DMS 273 (cell line): Measurements from ENCODE around the gene TRAPPC8.
"Not testable (repeated sequence)": the region's sequence is repeated elsewhere in the genome, so short reads cannot be mapped to it uniquely, and the experiment has no call there.

Source experiments
- DNase-seq: peaks from one replicate; lab custom pipeline; 2025; ENCODE audit not compliant: unreplicated experiment; lab: John Stamatoyannopoulos, UW

Gene TRAPPC8

DNA sequence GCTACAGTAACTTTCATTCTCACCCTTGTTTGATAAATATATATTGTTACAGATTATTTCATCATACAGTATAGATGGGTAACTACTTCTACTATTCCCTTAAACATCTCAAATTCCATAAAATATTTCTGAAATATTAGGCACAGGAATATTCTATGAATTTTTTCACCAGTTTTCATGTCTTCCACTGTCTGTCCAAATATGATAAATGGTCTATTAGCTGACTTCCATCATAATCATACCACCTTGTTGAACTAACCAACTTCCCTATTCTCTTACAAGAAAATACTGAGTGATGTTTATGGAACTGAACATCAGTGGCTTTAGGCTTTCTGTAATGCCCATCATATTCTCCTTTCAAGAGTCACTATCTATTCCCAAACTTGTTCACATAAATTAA lies 82.4 kb downstream of the TRAPPC8 start:
- no peak for DNase-seq

DNA sequence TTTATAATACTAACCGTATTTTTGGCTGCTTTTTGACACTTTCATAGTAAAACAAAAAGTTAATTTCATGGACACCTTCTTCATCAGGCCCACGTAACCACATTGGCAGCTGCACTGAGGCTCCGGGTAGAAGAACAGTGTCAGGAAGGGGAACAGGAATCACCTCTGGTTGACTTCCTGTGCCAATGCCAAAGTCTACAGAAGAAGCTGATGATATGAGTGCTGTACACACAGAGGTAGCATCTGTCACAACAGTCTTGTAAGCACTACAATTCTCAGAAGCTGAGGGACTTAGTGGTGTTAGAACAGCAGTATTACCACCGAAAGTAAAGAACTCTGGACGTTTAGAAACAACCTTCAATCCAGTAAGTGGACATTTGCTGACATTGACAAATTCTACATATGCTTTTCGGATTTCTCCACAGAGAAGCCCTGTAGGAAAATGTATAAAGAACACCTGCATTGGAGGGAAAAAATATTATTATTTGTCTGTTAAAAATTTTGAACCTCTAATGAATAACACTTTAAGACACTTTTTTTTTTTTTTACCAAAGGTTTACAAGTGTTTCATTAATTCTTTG lies 85.3 kb downstream of the TRAPPC8 start:
- no peak for DNase-seq

DNA sequence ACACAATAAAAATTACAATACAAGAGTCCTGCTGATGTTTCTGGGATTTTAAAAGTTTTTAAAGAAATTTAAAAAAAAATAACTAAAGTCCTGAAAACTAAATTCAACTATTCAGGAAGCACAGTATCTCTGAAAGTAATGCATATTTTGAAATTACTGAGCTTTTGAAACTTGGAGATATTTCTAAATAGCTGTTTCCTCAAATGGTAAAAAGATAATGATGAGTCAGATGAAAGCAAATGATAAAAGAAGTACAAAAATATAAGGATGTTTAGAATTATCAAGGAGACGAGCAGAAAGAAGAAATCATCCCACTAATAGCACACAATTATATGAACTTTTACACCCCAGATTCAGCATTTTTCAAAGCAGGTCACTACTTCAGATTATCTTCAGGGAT lies 92.1 kb downstream of the TRAPPC8 start:
- DNase-seq, result no peak

DNA sequence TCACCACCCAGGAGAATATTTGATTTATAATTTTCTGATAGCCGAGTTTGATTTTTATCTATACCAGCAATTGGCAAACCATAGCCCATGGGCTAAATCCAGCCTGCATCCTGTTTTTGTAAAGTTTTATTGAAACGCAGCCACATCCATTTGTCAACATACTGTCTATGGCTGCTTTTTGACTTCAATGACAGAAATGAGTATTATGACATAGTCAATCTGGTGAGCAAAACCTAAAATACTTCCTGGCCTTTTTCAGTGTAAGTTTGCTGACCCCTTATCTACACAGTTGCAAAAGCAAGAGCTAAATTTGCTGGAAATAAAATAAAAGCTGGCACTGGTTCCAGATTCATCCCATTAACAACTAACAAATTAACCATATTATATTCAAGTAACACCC lies 102.4 kb downstream of the TRAPPC8 start:
- DNase-seq, result no peak

DNA sequence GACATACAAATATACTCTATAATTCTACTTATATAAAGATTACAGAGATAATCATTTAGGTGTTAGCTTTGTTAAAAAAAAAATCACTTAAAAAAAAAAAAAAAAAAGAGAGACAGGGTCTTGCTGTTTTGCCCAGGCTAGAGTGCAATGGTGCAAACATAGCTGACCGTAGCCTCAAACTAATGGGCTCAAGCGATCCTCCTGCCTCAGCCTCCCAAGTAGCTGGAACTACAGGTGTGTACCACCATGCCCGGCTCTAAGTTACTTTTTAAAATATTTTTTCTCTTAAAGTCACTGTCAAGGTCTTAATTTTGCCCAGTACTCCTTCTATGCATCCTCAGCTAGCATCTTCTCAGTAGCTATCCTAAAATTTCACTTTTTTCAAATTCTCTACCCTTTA lies 105.0 kb downstream of the TRAPPC8 start:
- DNase-seq, result no peak

DNA sequence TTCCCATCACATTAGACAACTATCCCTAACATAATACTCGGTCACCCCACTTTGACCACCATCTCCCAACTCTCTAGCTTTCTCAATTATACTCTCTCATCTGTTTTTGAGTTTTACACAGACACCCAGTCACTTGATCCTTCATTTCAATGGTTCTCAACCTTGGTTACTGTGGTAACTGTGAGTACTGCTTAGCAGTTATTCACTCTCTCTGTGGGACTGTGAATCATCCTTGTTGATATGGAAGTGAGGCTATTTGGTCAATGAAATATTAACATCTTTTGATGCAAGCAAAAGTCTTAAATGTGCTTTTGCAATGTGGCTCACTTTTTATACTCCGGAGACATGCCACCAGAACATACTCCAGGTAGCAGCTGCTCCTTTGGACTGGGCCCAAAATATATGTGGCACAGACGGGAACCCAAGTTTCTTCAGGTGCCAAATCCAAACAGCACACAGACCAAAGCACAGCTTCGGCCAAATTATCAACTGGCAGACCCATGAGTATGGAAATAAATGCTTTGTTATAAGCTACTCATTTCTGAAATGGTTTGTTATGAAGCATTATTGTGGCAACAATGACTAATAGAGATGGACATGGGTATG lies 107.3 kb downstream of the TRAPPC8 start:
- DNase-seq, result no peak

DNA sequence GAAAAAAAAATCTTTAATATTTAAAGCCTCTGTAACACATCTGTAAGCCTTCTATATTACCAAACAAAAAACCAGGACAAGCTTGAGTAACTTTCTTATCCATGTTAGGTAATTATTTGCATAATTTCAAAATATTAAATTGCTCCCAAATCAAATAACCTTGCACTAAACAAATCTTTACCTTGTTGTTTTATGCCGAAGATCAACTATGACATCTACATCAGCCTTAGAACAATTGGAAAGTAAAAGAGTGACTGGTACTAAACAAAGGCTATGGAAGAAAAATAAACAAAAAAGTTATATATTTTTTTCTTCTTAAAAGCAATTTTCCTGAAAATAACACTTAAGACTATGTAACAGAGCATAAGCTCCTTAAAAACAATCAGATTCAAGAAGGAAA lies 111.0 kb downstream of the TRAPPC8 start:
- DNase-seq, result no peak

DNA sequence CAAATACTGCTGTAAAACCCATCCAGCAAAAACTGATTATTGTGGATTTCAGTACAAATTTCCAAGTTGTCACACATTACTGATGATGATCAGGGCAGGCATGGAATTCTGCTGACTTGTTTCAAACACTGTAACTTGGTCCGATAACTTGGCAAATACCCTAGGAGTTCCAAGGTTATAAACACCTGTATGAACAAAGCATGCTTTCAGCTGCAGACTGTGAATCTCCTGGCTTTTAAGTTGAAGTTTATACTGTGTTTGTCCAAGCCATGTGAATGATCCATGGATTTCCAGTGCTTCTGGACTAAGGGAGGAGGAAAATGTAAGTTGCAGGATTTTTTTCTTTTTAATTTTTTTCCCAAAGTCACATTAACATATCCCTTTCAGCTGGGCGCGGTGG lies 112.2 kb downstream of the TRAPPC8 start:
- no peak for DNase-seq

DNA sequence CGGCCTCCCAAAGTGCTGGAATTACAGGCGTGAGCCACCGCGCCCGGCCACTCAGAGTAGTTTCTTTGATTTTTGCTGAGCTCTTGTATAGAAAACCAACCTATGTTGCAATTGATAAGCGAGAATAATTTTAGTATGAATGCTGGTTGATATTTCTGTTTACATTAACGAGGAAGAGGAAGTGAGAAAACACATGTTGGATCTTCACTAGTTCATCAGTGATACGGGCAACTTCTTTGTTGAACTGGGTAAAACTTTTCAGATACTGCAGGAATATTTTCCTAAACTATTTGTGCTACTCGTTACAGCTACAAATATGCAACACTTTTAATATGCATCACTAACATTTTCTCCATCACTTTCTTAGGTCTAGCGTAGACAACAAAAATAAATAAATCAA lies 114.3 kb downstream of the TRAPPC8 start:
- DNase-seq, result no peak

DNA sequence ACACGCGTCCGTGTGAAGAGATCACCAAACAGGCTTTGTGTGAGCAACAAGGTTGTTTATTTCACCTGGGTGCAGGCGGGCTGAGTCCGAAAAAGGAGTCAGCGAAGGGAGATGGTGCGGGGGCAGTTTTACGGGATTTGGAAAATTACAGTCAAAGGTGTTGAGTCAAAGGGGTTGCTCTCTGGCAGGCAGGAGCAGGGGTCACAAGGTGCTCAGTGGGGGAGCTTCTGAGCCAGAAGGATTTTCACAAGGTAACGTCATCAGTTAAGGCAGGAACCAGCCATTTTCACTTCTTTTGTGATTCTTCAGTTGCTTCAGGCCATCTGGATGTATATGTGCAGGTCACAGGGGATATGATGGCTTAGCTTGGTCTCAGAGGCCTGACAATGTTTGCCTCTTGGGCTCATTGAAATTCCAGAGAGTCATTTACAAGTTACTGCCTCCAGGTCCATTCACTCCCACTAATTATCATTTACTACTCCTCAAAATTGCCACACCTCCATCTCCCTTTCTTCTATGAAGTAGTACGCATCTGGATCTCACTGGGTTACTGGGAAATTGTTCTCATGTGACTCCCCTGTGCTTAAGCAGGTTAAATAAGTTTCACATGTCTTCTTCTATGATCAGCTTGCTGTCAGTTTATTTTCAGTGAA lies 116.1 kb downstream of the TRAPPC8 start:
- not testable (repeated sequence) for DNase-seq

DNA sequence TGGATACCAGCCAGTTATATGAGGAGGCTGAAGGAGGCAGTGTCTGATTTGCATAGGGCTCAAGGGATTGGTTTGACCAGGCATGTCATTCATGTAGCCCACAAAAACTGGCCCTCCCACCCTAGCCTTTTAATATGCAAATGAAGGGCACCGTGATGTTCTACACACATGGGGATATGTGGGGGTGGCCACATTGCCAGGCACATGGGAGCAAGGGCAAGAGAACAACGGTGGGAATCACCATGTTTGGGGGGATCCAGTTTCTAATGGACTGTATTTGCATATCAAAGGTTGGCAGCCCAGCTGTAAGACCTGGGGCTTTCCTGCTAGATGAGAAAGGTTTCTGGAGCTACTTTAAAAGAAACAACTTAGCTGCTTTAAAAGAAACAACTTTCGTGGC lies 117.2 kb downstream of the TRAPPC8 start:
- no peak for DNase-seq

DNA sequence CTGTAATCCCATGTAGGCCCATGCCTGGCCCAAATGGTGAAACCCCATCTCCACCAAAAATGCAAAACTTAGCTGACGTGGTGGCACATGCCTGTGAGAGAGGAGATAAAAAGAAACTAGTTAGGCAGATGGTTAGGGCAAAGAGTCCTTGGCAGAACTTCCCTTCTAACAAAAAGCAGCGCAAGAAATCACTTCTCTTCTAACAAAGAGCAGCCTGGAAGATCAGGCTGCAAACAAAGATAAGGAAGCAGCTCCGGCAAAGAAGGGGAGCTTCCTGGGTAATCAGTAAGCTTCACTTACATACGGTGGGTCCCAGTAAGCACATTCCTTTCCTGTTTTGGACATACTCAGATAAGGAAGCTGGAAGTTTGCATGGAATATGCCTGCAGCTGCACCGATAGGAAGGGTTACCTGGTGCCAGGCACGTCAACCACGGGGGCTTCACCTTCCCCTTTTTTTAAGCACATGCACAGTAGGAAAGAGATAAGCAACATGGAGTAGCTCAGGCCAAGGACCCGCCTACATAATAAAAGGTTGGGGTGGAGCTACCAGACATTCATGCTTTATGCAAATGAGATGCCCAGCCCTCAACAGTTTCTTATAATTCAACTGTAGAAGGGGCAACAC lies 121.3 kb downstream of the TRAPPC8 start:
- no peak for DNase-seq

DNA sequence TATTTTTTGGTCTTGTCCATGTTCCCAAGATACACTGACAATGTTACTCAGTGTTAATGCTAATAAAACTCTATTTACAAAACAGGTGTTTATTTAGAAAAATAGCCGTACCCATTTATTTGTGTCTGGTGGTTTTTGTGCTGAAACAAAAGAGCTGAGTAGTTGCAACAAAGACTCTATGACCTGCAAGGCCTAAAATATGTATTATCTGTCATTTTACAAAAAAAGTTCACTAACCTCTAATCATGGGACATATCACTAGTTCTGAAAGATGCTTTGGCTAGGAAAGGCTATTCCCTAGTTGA lies 123.1 kb downstream of the TRAPPC8 start:
- DNase-seq, result no peak

DNA sequence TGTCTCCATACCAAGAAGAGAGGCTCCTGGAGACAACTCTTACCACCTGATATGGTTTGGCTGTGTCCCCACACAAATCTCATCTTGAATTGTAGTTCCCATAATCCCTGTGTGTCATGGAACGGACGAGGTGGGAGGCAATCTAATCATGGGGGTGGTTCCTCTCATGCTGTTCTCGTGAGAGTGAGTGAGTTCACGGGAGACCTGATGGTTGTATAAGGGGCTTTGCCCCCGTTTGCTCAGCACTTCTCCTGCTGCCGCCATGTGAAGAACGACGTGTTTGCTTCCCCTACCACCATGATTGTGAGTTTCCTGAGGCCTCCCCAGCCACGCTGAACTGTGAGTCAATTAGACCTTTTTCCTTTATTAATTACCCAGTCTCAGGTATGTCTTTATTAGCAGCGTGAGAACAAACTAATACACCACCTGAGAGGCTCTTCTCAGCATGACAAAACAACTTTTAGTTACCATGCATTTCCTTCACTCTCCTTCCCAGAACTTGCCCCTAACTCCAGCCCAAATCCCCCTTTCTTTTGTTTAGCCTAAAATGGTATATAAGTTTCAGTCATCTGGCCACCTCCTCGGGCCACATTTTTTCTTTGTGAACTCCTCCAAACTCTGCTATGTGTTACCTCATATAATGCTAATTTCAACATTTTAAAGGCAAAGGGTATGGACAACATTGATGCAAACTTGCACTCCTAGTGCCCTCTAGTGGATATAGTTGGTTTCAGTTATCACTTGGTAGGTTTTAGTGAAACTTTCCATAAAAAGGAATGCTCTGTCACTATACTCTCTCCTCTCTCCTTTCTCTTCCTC lies 123.6 kb downstream of the TRAPPC8 start:
- peak; percentile 75 for DNase-seq

DNA sequence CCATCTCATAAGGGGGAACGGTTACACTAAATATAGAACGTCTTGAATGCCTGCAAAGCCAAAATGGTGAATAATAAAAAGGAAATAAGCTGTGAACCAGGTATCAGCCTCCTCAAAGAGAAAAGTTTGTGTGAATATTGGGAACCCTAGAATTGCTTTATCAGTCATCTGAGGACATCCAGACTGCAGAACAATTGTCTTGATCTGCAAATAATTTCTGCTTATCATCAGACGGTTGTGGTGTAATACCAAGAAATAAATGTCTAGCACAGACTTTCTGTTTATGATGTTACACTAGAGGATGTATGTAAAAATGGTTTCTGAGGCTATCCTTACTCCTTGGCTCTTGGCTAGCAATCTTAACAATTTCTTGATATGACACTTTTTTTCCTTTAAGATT lies 128.8 kb downstream of the TRAPPC8 start:
- no peak for DNase-seq

DNA sequence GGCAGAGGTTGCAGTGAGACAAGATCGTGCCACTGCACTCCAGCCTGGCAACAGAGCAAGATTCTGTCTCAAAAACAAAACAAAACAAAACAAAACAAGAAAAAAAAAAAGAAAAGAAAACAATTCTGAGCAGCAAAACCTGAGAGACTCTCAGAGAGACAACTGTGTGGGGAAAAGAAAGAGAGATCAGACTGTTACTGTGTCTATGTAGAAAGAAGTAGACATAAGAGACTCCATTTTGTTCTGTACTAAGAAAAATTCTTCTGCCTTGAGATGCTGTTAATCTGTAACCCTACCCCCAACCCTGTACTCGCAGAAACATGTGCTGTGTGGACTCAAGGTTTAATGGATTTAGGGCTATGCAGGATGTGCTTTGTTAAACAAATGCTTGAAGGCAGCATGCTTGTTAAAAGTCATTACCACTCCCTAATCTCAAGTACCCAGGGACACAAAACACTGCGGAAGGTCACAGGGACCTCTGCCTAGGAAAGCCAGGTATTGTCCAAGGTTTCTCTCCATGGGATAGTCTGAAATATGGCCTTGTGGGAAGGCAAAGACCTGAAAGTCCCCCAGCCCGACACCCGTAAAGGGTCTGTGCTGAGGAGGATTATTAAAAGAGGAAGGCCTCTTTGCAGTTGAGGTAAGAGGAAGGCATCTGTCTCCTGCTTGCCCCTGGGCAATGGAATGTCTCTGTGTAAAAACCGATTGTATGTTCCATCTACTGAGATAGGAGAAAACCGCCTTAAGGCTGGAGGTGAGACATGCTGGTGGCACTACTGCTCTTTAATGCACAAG lies 132.4 kb downstream of the TRAPPC8 start:
- not testable (repeated sequence) for DNase-seq

DNA sequence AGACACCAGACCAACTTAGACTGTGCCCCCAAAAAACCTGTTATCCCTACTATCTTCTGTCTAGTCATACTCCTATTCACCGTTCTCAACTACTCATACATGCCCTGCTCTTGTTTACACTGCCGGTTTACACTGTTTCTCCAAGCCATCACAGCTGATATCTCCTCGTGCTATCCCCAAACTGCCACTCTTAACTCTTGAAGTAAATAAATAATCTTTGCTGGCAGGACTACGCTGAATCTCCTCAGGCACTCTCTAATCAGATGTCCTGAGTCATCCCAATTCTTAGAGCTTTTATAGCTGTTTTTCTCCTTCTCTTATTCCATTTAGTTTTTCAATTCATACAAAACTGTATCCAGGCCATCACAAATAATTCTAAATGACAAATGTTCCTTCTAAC lies 133.9 kb downstream of the TRAPPC8 start:
- DNase-seq, result not testable (repeated sequence)

DNA sequence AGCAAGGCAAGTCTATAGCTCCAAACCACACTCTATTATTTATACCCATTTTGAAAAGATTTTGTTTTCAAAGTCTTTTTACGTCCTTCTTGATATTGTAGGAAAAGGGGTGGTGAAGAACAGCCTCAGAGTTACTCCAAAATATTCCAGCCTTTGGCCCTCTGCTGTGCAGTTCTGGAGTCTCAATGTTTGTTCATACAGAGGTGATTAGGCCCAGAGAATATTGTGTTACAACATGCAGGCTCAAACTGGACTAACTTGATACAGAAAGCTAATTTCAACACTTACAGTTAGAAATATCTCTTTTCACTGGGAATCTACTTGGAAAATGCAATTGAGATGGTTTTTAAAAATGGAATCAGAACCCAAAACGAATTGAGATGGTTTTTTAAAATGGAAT lies 141.8 kb downstream of the TRAPPC8 start:
- no peak for DNase-seq

DNA sequence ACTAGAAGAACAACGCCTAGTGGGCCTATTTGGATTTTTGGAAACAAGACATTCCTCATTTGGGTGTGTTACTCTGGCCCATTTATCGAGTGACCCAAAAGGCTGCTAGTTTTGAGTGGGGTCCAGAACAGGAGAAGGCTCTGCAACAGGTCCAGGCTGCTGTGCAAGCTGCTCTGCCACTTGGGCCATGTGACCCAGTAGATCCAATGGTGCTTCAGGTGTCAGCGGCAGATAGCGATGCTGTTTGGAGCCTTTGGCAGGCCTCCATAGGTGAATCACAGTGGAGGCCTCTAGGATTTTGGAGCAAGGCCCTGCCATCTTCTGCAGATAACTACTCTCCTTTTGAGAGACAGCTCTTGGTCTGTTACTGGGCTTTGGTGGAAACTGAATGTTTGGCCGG lies 143.7 kb downstream of the TRAPPC8 start:
- not testable (repeated sequence) for DNase-seq

DNA sequence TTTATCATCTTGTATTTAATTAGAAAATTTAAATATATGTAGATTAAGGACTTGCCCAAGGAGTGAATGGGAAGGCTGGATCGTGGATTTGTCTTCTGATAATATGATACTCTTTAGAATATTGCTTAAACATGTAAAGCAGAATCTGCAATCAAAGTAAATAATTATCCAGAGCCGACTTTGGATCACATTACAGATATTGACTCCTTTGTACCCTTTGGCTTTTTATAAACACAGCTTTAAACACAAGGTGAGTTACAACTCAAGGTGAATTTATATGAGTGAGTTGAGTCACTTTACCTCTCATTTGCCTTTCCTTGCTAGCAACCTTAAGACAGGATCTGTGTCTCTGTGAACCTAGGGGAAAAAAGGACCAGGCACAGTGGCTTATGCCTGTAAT lies 144.5 kb downstream of the TRAPPC8 start:
- DNase-seq, result no peak

DNA sequence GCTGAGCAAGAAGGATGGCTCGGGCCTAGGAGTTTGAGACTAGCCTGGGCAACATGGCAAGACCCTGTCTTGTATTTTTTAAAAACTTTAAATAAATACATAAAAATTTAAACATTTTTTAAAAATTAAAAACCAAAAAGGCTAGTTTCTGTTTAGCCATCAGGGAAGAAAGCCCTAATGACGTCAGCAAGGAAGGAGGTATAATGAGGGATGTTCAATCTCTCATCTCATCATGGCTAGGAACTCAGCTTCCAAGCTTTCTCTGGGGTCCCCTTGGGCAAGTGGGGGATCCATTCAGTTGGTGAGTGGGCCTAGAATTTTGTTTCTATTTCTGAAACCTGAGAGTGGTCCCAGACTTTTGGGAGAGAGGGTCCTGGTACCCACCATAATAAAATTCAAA lies 147.2 kb downstream of the TRAPPC8 start:
- DNase-seq, result no peak
